ENCODE results near the gene LMAN1L.

- no peak for TF ChIP-seq CTCF (IDR thresholded peaks at IDR 0.05; ENCODE audit: low read length)
- TF ChIP-seq EZH2 (IDR thresholded peaks at IDR 0.05; ENCODE audit: borderline replicate concordance, low read length), result no peak
Observed at GRCh38 chr15:74856537-74856936, 43.9 kb downstream of the LMAN1L start.
